HG03135 (cell line): Measurements from ENCODE around the gene PRPF8.
"Not testable (repeated sequence)": the region's sequence is repeated elsewhere in the genome, so short reads cannot be mapped to it uniquely, and the experiment has no call there.

Experiments
- ATAC-seq: cut with Tn5 transposase; IDR thresholded peaks from one replicate; pipeline ENCODE4 v1.9.1; 2021; ENCODE audit warnings: mild to moderate bottlenecking, moderate library complexity; ENCODE audit not compliant: unreplicated experiment

Gene PRPF8

DNA sequence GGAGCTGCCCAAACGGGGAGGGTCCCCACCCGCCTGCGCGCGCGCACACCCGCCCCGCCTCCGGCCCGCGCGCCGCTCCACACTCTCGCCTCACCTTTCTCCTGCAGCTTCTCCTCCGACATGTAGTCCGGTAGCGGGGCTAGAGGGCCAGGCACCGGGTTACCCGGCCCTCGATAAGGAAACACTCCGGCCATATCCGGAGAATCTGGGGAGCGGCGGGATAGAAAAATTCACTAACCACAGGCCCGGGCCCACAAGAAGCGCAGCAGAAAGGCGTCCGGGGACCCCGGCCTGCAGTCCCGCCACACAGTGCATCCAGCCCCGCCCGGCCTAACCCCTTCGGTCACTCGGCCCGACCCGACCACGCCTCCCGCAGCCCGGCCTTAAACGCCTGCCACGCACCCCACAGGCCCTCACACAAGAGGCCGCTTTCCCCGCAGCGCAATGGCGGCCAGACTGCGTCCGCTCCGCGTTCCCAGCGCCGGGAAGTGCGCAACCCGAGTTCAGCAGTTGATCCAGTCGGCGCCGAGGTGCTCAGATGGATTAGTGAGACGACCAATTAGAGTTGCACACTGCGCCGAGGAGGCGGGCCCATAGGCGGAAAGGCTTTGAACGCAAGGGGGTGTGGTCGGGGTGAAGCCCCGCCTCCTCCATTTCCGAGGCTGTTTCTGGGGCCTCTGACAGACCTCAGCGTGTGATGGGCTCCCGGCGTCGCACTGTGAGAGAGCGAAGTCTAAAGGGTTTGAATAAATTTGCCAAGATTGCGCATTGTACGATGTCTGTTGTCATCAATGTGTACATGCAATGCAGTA is at the start of gene PRPF8:
Gene PRPF8 (minus strand): TSS at position 490 of the 812 bp plus-strand sequence. CDS start 296 bp downstream, at position 194.
- ATAC-seq: peak; percentile 95

DNA sequence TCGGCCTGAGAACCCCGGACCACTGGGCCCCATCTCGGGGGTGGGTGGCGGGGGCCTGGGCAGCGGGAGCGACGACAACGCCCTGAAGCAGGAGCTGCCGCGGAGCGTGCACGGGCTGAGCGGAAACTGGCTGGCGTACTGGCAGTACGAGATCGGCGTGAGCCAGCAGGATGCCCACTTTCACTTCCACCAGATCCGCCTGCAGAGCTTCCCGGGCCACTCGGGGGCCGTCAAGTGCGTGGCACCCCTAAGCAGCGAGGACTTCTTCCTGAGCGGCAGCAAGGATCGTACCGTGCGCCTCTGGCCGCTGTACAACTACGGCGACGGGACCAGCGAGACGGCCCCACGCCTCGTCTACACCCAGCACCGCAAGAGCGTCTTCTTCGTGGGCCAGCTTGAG is 49.1 kb upstream of the PRPF8 start:
- ATAC-seq: no peak

DNA sequence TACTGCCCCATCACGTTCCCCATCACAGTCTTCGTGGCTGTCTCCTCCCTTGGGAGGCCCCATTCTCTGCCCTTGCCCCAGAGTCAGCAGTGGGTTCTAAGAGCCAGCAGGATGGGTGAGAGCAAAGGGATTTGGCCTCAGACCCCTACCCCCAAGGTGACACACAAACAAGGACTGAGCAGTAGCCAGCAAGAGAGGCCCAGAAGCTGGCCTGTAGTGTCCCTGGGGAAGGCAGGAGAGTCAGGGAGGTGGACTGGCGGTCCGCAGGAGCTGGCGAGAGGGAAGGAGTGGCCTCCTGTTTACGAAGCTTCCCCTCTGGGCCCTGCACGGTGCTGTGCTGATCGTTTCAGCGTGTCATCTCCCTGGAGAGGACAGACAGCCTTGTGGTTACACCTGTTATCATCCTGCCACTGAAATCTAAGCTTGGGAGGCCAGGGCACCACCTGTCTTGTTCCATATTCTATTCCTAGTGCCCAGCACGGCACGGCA is 48.2 kb upstream of the PRPF8 start:
- ATAC-seq: no peak

DNA sequence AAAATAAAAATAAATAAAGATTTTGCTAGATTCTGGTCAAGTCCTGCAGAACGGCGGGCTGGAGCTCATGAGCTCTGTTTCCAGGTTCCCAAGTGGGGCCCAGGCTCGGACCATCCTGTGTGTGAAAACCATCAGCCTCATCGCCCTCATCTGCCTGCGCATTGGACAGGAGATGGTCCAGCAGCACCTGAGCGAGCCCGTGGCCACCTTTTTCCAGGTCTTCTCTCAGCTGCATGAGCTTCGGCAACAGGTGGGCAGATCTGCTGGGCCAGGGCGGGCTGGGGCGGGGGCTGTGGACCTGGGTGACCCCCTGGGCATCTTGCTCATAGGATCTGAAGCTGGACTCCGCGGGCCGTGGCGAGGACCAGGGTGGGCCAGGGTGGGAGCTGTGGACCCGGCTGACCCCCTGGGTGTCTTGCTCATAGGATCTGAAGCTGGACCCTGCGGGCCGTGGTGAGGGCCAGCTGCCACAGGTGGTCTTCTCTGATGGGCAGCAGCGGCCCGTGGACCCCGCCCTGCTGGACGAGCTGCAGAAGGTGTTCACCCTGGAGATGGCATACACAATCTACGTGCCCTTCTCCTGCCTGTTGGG is 47.7 kb upstream of the PRPF8 start:
- ATAC-seq: no peak

DNA sequence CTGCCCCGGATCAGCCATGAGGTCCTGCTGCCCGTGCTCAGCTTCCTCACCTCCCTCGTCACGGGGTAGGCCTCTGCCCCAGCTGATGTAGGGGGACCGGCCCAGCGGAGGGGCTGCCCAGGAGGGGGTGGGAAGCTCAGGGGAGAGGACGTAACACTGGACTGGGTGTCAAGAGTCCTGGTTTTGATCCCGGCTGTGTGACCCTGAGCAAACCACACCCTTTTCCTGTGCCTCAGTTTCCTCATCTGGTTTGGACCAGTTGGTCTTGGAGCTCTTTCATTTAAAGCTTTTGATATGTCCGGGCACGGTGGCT is 46.5 kb upstream of the PRPF8 start:
- ATAC-seq: no peak

DNA sequence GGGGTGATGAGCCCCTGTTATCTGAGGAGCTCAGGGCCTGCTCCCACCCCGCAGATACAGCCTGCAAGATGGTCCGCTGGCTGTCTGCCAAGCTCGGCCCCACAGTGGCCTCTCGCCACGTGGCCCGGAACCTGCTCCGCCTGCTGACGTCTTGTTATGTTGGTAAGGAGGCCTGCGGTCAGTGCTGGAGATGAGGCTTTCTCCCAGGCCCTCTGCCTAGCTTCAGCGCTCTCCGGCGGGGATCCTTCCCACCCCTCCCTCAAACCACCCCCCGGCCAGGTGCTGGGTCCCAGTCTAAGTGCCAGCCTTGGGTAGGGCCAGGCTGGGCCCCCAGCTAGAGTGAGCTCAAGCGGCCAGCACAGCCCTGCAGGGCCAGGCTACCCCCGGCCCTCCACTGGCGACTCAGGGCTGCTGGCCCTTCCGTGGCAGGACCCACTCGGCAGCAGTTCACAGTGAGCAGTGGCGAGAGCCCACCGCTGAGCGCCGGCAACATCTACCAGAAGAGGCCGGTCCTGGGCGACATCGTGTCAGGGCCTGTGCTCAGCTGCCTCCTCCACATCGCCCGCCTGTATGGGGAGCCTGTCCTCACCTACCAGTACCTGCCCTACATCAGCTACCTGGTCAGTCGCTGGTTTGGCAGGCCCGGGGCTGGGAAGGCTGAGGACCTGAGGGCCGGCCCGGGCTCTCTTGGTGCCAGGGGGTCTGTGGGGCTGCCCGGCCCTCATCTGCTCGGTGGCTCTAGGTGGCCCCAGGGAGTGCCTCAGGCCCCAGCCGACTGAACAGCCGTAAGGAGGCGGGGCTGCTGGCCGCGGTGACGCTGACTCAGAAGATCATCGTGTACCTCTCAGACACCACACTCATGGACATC is 45.9 kb upstream of the PRPF8 start:
- no peak for ATAC-seq

DNA sequence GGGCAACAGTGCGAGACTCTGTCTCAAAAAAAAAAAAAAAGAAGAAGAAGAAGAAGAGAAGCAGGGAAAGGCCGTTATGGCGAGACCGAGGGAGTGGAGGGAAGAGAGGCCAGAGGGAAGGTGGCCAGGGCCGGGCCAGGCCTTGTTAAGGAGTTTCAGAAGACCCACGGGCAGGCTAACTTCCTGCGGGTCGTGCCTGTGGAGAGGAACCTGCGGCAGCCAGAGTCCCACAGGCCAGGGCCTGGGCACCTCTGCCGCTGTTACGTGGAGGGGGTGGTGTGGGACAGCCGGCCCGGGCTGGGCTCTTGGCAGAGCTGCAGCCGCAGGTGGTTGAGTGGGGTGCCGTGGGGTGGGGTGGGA is 45.3 kb upstream of the PRPF8 start:
- ATAC-seq: no peak

DNA sequence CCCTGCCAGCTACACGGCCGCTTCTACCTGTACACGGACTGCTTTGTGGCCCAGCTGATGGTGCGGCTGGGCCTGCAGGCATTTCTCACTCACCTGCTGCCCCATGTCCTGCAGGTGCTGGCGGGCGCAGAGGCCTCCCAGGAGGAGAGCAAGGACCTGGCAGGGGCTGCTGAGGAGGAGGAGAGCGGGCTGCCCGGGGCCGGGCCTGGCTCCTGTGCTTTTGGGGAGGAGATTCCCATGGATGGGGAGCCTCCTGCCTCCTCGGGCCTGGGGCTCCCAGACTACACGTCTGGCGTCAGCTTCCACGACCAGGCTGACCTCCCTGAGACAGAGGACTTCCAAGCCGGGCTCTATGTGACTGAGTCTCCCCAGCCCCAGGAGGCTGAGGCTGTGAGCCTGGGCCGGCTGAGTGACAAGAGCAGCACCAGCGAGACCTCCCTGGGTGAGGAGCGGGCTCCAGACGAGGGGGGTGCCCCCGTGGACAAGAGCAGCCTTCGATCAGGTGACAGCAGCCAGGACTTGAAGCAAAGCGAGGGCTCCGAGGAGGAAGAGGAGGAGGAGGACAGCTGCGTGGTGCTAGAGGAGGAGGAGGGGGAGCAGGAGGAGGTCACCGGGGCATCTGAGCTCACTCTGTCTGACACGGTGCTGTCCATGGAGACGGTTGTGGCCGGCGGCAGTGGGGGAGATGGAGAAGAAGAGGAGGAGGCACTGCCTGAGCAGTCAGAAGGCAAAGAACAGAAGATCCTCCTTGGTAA is 43.4 kb upstream of the PRPF8 start:
- ATAC-seq: no peak

DNA sequence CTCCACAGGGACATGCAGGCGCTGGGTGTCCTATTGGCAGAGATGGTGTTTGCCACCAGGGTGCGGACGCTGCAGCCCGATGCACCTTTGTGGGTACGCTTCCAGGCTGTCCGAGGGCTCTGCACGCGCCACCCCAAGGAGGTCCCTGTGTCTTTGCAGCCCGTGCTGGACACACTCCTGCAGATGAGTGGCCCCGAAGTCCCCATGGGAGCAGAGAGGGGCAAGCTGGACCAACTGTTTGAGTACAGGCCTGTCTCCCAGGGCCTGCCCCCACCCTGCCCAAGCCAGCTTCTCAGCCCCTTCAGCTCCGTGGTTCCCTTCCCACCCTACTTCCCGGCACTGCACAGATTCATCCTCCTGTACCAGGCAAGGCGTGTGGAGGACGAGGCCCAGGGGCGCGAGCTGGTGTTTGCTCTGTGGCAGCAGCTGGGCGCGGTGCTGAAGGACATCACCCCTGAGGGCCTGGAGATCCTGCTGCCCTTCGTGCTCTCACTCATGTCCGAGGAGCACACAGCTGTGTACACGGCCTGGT is 42.7 kb upstream of the PRPF8 start:
- ATAC-seq: no peak

DNA sequence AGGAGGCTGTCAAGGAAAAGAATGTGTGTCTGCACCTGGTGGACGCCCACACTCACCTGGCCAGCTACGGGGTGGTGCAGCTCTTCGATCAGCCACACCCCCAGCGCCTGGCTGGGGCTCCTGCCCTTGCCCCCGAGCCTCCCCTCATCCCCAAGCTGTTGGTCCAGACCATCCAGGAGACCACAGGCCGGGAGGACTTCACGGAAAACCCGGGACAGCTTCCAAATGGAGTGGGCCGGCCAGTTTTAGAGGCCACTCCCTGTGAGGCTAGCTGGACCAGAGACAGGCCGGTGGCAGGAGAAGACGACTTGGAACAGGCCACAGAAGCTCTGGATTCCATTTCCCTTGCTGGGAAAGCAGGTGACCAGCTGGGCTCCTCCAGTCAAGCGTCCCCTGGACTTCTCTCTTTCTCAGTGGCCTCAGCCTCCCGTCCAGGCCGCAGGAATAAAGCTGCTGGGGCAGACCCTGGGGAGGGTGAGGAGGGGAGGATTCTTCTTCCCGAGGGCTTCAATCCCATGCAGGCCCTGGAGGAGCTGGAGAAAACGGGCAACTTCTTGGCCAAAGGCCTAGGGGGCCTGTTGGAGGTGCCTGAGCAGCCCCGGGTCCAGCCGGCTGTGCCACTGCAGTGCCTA is 42.1 kb upstream of the PRPF8 start:
- ATAC-seq: no peak

DNA sequence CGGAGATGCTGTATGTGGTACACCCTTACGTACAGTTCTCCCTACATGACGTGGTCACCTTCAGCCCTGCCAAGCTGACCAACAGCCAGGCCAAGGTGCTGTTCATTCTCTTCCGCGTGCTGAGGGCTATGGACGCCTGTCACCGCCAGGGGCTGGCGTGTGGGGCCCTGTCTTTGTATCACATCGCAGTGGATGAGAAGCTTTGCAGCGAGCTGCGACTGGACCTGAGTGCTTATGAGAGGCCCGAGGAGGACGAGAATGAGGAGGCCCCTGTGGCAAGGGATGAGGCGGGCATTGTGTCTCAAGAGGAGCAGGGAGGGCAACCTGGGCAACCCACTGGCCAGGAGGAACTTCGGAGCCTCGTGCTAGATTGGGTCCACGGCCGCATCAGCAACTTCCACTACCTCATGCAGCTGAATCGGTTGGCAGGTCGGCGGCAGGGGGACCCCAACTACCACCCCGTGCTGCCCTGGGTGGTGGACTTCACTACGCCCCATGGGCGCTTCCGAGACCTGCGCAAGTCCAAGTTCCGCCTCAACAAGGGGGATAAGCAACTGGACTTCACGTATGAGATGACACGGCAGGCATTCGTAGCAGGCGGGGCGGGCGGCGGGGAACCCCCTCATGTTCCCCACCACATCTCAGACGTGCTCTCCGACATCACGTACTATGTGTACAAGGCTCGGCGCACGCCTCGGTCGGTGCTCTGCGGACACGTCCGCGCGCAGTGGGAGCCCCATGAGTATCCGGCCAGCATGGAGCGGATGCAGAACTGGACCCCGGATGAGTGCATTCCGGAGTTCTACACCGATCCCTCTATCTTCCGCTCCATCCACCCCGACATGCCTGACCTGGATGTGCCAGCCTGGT is 41.2 kb upstream of the PRPF8 start:
- ATAC-seq: no peak

DNA sequence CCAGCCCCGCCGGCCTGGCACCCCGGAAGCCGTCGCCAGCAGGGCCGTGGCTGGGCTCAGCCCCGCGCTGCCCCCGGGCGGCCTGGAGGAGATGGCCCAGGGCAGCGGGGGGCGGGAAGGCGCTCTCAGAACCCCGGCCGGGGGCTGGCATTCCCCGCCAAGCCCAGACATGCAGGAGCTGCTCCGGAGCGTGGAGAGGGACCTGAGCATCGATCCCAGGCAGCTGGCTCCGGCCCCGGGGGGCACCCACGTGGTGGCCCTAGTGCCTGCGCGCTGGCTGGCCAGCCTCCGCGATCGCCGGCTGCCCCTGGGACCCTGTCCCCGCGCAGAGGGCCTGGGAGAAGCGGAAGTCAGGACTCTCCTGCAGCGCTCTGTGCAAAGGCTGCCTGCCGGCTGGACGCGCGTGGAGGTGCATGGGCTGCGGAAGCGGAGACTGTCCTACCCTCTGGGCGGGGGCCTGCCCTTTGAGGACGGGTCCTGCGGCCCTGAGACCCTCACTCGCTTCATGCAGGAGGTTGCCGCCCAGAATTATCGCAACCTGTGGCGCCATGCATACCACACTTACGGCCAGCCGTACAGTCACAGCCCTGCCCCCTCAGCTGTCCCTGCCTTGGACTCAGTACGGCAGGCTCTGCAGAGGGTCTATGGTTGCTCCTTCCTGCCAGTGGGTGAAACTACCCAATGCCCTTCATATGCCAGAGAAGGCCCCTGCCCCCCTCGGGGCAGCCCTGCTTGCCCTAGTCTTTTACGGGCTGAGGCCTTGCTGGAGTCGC is 40.4 kb upstream of the PRPF8 start:
- ATAC-seq: peak; percentile 25

DNA sequence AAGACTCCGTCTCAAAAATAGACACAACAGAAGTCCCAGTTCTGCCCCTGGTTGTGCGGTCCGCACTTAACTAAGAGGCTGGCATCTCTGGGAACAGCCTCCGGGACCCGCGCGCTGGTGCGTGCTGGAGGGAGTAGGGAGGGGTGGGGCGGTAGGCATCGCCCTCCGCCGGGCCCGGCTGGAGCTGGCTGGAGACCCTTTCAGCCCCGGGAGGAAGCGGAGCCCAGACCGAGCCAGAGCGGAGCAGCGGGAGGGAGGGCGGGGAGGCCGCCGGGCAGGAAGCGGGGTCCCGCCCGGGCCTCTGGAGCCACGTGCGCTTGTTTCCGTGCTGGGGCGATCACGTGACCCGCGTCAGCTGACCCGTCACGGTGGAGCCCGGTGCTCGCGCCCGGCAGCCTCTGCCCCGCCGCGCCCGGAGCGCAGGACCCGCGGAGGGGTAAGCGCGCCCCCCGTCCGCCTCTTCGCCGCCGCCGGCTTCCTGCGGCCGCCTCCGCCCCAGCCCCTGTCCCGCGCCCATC is 39.7 kb upstream of the PRPF8 start, which contains the start of gene WDR81:
Gene WDR81 (plus strand): TSS at position 354 of the 518 bp plus-strand sequence. CDS start 256 bp downstream, outside the sequence.
- ATAC-seq: peak; percentile 49

DNA sequence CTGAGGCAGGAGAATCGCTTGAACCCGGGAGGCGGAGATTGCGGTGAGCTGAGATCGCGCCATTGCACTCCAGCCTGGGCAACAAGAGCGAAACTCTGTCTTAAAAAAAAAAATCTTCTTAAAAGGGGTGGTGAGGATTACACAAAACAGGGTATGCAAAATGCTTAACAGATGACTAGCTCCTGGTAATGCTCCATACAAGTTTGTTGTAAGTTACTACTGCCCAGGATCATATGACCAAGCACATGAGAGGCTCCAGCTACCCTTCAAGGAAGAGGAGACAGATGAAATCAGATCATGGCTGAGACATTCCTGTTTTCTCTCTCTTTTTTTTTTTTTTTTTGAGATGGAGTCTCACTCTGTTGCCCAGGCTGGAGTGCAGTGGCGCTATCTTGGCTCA is 37.4 kb upstream of the PRPF8 start:
- not testable (repeated sequence) for ATAC-seq

DNA sequence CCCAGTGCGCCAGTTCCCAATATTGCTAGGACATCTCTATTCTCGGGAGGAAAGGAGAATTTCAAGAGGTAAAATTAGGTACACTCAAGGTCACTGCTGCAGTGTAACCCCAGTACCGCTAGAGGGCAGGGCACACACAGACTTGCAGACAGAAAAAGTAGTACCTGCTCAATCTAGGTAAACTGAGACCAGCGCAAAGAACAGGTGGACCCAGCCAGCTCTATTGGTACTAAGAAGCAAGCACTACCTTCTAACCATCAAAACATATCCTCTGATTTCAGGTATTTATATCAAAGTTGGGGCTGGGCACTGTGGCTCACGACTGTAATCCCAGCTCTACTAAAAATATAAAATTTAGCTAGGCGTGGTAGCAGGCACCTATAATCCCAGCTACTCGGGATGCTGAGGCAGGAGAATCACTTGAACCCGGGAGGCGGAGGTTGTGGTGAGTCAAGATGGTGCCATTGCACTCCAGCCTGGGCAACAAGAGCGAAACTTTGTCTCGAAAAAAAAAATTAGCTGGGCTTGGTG is 36.3 kb upstream of the PRPF8 start:
- no peak for ATAC-seq

DNA sequence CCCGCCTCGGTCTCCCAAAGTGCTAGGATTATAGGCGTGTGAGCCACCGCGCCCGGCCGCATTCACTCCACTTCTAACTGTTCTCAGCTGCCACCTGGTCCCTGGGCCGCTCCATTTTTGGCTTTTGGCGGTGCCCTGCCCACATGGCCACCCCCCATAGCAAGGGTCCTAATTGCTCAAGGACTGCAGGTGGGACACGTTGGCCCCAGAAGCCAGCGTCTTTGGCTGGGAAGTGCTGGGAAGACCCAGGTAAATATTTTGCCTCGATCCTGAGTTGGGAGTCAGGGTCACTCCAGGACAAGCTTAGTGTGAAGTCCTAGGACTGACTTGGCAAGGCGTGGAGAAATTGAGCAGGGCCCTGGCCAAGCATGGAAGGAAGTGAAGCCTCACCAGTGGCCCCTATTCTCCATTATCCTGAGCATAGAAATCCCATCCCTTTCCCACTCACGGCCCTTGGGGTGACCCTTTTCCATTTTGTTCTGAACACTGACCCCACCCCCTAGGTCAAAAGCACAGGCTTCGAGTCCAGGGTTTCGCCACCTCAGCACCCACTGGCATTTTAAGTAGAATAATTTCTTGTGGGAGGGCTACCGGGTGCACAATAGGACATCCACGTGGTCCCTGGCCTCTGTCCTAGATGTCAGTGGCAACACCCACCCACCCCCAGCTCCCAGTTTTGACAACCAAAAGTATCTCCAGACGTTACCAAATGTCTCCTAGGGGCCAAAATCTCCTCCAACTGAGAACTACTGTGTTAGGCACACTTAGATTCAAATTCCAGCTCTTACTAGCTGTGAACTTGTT is 33.9 kb upstream of the PRPF8 start:
- ATAC-seq: no peak
